Hematopoietic multipotent progenitor cell (in vitro differentiated cells): ENCODE measurements around the gene JAZF1. TPM values are rescaled to one million over a fixed set of nuclear protein-coding genes. Genes with fewer than 3 reads are reported as not detected.

Experiments used
- DNase-seq, 3 donors: peaks; one replicate each; pipeline ENCODE4 v3.0.0-alpha.2; 2011 to 2015; ENCODE audit warnings: low read depth in 2 of 3, low spot score in 2 of 3
- total RNA-seq: library from RNA; depleted of rRNA; stranded (reverse); fragments of >200 nt; gene quantifications from one replicate; pipeline ENCODE4 v1.2.3, GENCODE V29; 2012

The JAZF1 gene
- total RNA-seq, 1 donor = 0.54 TPM

DNA sequence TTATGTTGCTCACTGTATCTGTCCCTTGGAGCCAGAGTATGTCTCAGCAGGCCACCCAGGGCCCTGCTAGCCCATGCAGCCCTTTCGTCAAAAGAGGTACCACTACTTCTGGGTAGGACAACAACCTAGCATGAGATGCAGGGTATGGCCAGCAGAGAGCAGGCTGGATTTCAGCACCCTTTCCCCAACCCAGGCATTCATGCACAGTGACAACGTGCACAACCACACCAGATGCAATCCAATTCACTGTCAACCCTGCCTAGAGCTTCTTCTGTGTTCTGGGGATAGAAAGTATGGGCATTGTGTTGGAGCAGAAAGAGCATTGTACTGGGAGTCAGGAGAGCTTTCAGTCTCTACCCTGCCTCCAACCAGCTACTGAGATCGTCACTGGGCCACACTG lies 37.9 kb downstream of the JAZF1 start:
- DNase-seq = no peak

GRCh38 chr7:28140979-28141378 lies 39.6 kb downstream of the JAZF1 start:
- no peak for DNase-seq

DNA sequence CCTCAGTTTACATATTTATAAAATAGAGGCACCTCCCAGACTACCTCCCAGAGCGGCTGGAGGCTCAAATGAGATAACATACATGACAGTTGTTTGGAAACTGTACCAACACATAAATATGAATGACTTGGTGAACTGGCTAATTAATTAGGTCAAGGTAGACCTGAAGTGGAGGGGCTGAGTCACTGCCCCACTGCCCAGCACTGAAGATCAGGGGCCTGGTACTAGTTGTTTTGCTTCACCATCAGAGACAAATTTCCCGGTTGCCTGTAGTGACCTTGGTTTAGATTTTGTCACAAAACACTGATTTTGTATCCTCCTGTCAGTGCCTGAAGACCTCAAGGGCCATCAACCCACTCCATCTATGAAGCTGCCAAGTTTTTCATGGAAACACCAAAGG lies 41.8 kb downstream of the JAZF1 start:
- no peak for DNase-seq

GRCh38 chr7:28137463-28137862 lies 43.1 kb downstream of the JAZF1 start:
- DNase-seq = no peak

- DNase-seq = no peak
Observed at GRCh38 chr7:28136885-28137284, 43.7 kb downstream of the JAZF1 start.

GRCh38 chr7:28136420-28136819 lies 44.2 kb downstream of the JAZF1 start:
- DNase-seq = no peak

DNA sequence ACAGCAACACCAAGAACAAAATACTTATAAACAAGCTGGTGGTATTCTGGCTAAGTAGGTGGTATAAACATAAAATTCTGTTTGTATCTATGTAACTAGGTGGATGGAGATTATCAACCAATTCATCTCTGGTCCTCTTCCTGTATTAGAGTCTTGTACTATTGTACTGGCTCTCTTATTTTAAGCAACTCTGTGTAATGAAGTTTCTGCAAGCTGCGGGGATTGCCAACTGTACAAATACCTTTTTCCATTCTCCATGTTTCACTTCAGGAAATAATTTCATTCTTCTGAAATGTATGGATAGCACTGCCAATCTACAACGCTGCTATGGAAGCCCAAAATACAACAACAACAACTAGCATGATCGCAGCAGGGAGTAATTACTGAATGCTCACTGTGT lies 44.8 kb downstream of the JAZF1 start:
- DNase-seq = no peak

DNA sequence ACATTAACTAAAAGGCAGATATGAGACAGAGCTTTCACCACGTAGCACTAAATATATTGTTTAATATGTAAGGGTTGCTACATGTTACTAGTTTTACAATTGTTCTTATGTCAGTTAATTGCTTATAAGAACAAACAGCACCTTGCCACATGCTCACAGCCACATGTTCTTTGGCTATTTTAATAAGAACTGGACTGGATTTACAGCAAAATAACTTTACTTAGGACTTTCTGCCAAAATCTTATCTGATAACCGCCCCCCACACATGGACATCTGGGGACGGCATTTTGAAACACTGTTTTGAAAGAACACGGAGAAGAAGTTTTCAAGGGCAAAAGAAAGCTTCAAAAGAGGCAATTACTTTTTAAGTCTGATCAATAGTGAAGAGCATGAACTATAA lies 45.3 kb downstream of the JAZF1 start:
- DNase-seq = no peak

DNA sequence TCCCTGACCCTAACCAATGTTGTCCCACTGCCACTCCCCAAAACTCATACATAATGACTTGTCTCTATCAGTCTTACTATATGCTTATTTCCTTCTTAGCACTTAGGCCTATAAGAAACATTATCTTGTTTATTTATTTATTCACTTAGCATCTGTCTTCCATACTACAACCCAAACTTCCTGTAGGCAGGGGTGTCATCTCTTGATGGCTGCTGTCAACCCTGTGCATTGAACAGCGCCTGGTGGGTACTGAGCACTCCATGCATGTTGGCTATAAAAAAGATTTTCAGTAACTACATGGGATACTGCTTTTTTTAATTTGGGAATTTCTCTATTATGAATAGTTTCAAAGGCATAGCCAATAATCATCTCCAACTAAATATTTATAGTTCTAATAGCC lies 46.7 kb downstream of the JAZF1 start:
- DNase-seq = no peak

DNA sequence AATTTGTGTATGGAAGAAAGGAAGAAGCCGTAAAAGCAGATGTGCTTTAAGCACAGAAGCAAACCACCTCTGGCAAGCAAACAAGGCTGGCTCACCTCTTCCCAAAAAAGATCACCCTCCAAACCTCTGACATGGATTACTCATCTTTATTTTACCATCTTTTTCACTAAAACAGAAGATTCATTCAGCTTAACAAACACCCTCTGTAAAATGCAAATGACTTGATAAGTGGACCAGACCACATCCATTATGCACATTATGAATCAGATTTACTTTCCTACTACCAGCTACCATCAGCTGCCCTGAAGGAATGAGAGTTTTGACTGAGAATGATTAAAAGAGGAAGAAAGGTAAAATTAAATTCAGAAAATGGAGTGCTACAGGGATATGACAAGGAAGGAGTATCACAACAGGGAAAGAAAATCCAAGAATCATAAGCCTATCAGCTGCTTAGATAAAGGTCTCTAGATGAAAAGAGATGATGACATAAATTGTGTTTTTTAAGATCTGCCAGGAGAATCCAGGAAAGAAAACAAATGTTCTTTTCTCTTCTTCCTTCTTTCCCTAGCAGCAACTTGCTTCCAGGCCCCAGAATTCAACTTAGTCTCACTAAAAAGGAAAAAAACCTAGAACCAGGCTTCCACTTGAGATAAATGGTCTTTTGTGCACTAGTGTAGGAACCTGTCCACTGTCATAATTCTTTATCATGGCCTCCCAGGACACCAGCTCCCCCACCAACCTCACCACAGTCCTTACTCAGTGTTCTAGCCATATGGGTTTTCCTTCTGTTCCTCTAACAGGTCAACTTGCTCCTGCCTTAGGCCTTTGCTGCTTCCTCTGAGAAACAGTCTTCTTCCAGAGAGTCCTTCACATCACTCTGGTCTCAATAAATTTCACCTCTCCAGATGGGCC lies 47.4 kb downstream of the JAZF1 start:
- no peak for DNase-seq

GRCh38 chr7:28130277-28130676 lies 50.3 kb downstream of the JAZF1 start:
- no peak for DNase-seq

- no peak for DNase-seq
Observed at GRCh38 chr7:28128608-28129007, 52.0 kb downstream of the JAZF1 start.

GRCh38 chr7:28126410-28127041 lies 54.1 kb downstream of the JAZF1 start:
- DNase-seq = no peak

- no peak for DNase-seq
Observed at GRCh38 chr7:28125431-28126409, 54.9 kb downstream of the JAZF1 start.

DNA sequence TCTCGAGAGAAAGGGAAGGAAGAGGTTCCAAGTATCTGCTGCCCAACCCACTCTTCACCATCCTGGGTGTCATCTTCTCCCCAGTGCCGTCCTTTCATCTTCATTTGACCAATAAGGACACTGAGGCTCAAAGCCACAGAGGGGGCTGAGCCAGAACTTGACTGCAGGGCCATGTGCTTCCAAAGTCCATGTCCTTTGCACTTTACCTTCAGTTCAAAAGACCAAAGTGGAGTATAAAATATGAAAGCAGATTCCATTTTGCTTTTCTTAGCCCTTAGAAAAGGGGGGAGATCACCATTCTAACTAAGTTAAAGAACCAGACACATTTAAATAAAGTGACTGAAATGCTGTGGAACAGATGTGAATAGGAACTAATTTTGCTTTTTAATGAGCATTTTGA lies 56.2 kb downstream of the JAZF1 start:
- DNase-seq = no peak

- no peak for DNase-seq
Observed at GRCh38 chr7:28123752-28124151, 56.8 kb downstream of the JAZF1 start.

GRCh38 chr7:28121496-28121895 lies 59.1 kb downstream of the JAZF1 start:
- no peak for DNase-seq

- no peak for DNase-seq
Observed at GRCh38 chr7:28116041-28116440, 64.6 kb downstream of the JAZF1 start.

GRCh38 chr7:28115261-28115660 lies 65.3 kb downstream of the JAZF1 start:
- DNase-seq = no peak

- DNase-seq = no peak
Observed at GRCh38 chr7:28114056-28114455, 66.5 kb downstream of the JAZF1 start.
